ENCODE data around the gene TCF4.

GRCh38 chr18:55219059-55219458, 368.9 kb downstream of the TCF4 start:
- TF ChIP-seq CHD2 (IDR thresholded peaks at IDR 0.05; ENCODE audit: low read depth, low read length) (no peak), RAD21 (CRISPR knock-in tag; IDR thresholded peaks at IDR 0.05) (no peak), MAX (IDR thresholded peaks at IDR 0.05) (no peak), JUN (CRISPR knock-in tag; IDR thresholded peaks at IDR 0.05) (no peak), ZNF431 (CRISPR knock-in tag; IDR thresholded peaks at IDR 0.05; ENCODE audit: borderline replicate concordance, low read depth) (no peak), EP300 (IDR thresholded peaks at IDR 0.05; ENCODE audit: low read depth in 2 of 2, low read length in 2 of 2) (no peak), EP300 (CRISPR knock-in tag; IDR thresholded peaks at IDR 0.05; ENCODE audit: borderline replicate concordance) (no peak), PTBP1 (IDR thresholded peaks at IDR 0.05; ENCODE audit: low read depth, low read length, poor library complexity, severe bottlenecking) (no peak), CTCF (CRISPR knock-in tag; IDR thresholded peaks at IDR 0.05) (no peak), ARHGAP35 (CRISPR knock-in tag; IDR thresholded peaks at IDR 0.05; ENCODE audit: borderline replicate concordance) (no peak)

Data from HepG2 (cell line).